Thyroid gland (tissue), 4 donors: ENCODE data around the gene CYP2D6.

Source experiments
- POLR2A ChIP-seq, 2 donors: fragments of 450-650 bp; IDR thresholded peaks; one replicate each; pipeline ENCODE4 v1.6.1; 2017; ENCODE audit warnings: antibody characterized with exemption in 2 of 2, mild to moderate bottlenecking in 2 of 2, moderate library complexity in 1 of 2
- TF ChIP-seq, protein P1 (sequence below), 6 experiments: fragments of 200-600 bp in 3 of 6; fragments of 450-650 bp in 3 of 6; sonication (generic) in 3 of 6; IDR thresholded peaks; one replicate each; pipeline ENCODE4 v1.5.1; 2016 to 2019; ENCODE audit warnings: antibody characterized with exemption in 6 of 6, mild to moderate bottlenecking in 2 of 6, inconsistent platforms in 1 of 6, moderate library complexity in 1 of 6

- TF ChIP-seq, protein P1, sequence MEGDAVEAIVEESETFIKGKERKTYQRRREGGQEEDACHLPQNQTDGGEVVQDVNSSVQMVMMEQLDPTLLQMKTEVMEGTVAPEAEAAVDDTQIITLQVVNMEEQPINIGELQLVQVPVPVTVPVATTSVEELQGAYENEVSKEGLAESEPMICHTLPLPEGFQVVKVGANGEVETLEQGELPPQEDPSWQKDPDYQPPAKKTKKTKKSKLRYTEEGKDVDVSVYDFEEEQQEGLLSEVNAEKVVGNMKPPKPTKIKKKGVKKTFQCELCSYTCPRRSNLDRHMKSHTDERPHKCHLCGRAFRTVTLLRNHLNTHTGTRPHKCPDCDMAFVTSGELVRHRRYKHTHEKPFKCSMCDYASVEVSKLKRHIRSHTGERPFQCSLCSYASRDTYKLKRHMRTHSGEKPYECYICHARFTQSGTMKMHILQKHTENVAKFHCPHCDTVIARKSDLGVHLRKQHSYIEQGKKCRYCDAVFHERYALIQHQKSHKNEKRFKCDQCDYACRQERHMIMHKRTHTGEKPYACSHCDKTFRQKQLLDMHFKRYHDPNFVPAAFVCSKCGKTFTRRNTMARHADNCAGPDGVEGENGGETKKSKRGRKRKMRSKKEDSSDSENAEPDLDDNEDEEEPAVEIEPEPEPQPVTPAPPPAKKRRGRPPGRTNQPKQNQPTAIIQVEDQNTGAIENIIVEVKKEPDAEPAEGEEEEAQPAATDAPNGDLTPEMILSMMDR (IDR thresholded peaks at IDR 0.05), result no peak
- TF ChIP-seq POLR2A (IDR thresholded peaks at IDR 0.05), result no peak
Measured at GRCh38 chr22:42084874-42085273, 45.7 kb downstream of the CYP2D6 start.
